GM21360 (cell line): ENCODE results near the gene SLC35A3.
"Not testable (repeated sequence)": the region's sequence is repeated elsewhere in the genome, so short reads cannot be mapped to it uniquely, and the experiment has no call there.

Experiments
- ATAC-seq: cut with Tn5 transposase; IDR thresholded peaks from one replicate; pipeline ENCODE4 v1.9.1; 2021; ENCODE audit warnings: mild to moderate bottlenecking, moderate library complexity; ENCODE audit not compliant: unreplicated experiment

The SLC35A3 gene

DNA sequence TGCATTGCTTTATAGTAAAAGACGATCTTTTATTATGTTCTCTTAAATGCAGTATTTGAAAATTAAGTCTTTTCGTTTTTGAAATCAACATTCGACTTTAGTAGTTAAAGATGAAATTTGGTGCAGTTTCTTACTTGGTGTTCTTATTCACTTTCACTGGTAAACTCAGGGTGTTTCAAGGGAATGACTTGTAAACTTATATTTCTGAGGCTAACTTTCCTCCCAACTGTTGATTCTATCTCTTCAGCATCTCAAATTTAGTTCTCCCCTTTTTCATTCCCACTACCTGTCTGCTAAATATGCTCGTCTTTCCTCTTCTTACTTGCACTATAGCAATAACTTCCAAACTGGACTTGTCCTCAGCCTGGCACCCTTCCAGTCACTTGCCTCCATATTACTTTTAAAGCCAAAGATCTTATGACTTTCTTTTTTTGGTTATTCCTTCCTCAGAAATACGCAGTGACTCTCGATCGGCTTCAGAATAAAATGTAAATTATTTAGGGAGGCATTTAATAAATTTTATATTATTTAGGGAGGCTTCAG, 988 bp downstream of the SLC35A3 start:
- ATAC-seq: no peak

DNA sequence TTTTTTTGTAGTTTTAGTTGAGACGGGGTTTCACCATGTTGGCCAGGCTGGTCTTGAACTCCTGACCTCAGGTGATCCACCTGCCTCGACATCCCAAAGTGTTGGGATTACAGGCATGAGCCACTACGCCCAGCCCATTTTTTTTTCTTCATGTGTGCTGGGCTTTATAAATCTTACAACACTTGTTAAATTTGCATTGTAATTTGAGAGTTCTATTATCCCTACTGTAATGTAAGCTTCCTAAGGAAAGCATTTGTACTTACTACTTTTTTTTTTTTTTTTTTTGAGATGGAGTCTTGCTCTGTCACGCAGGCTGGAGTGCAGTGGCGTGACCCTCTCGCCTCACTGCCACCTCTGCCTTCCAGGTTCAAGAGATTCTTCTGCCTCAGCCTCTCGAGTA, 2.3 kb downstream of the SLC35A3 start:
- not testable (repeated sequence) for ATAC-seq

DNA sequence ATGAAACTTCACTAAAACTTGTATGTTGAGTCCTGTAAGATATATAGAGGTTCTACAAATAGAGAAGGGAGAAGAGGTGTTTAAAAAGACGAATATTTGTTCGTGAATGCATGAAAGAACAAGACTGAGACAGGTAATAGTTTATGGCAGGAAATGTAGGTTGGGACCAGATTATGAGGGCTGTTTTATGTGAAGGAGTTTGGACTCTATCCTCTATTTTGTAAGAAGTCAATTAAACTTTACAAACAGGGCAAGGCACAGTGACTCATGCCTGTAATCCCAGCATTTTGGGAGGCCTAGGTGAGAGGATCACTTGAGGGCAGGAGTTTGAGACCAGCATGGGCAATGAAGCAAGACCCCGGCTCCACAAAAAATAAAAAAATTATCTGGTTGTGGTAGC, 5.7 kb downstream of the SLC35A3 start:
- no peak for ATAC-seq

DNA sequence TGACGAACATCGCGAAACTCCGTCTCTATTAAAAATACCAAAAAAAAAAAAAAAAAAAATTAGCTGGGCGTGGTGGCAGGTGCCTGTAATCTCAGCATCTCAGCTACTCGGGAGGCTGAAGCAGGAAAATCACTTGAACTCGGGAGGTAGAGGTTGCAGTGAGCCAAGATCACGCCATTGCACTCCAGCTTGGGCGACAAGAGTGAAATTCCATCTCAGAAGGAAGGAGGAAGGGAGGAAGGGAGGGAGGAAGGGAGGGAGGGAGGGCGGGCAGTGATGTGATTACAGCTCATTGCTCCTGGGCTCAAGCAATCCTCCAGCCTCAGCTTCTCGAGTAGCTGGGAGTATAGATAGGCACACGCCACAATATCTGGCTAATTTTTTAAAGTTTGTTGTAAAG, 7.5 kb downstream of the SLC35A3 start:
- not testable (repeated sequence) for ATAC-seq

DNA sequence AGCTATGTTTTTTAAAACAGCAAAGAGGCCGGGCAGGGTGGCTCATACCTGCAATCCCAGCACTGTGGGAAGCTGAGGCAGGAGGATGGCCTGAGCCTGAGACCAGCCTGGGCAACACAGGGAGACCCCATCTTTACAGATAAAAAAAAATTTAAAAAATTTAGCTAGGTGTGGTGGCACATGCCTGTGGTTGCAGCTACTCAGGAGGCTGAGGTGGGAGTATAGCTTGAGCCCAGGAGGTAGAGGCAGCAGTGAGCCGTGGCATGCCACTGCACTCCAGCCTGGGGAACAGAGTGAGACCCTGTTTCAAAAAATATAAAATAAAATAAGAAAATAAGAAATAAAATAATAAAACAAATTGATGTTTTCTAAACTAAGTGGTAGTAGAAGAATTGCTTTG, 8.4 kb downstream of the SLC35A3 start:
- ATAC-seq: no peak

DNA sequence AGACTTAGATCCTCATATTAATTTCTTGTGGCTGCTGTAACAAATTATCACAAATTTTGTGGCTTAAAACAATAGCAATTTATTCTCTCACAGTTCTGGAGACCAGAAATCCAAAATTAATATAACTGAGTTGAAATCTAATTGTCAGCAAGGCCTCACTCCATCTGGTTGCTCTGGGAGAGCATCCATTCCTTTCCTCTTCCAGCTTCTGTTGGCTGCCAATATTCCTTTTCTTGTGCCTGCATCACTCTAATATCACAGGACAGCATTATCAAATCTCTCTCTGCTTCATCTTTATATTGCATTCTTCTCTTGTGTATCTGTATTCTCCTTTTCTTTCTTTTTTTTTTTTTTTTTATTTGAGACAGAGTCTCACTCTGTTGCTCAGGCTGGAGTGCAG, 9.3 kb downstream of the SLC35A3 start:
- no peak for ATAC-seq

DNA sequence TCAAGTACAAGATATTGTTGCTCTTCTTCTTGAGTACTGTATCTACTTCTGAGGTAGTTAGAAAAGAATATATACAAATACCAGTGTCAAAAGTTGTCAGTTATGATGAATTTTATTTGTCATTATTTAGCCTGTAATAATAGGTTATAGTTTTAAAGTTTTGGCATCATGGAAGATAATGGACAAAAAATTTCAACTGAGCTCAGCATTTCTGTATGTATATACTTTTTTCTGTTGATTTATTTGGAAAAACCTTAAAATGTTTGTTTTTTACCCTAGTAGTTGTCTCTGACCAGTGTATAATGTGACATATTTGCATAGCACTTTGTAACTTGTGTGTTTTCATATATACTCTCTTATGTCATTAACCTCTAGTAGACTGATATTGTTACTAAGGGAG, 11.1 kb downstream of the SLC35A3 start:
- no peak for ATAC-seq

DNA sequence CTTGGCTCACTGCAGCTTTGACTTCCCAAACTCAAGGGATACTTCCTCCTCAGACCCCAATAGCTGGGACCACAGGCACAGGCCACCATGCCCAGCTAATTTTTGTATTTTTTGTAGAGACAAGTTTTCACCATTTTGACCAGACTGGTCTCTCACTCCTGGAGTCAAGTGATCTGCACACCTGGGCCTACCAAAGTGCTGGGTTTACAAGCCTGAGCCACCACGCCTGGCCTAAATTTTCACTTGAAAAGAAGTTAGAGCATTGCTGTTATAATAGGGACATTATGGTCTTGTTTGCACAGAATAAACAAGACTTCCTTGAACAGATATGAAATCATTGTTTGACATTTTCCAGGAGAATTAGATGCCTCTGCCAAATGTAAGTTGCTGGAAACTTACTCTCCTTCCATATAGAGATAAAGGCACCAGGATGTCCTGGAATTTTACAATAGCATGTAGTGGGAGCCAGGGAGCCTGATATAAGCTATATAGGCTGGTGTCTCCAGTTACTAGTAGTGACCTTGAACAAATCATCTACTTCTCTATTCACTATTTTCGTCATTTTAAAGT, 16.9 kb downstream of the SLC35A3 start:
- ATAC-seq: no peak

DNA sequence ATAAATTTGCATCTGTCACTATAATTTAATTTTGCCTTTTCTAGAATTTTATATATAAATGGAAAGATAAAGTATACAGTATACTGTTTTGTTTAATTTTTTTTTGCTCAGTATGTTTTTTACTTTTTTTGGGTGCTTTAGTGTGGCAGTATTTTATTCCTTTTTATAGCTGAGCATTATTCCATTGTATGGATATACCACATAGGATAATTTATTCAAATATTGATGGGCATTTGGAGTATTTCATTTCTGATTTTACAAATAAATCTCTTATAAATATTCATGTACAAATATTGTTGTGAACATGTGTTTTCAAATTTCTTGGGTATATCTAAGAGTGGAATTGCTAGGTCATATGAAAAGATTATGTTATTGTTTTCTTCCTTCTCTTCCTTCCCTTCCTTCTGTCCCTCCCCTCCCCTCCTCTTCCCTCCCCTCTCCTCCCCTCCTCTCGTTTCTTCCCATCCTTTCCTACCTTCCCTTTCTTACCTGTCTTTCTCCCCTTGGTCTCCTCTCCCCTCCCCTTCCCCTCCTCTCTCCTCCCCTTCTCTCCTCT, 18.5 kb downstream of the SLC35A3 start:
- ATAC-seq: no peak

DNA sequence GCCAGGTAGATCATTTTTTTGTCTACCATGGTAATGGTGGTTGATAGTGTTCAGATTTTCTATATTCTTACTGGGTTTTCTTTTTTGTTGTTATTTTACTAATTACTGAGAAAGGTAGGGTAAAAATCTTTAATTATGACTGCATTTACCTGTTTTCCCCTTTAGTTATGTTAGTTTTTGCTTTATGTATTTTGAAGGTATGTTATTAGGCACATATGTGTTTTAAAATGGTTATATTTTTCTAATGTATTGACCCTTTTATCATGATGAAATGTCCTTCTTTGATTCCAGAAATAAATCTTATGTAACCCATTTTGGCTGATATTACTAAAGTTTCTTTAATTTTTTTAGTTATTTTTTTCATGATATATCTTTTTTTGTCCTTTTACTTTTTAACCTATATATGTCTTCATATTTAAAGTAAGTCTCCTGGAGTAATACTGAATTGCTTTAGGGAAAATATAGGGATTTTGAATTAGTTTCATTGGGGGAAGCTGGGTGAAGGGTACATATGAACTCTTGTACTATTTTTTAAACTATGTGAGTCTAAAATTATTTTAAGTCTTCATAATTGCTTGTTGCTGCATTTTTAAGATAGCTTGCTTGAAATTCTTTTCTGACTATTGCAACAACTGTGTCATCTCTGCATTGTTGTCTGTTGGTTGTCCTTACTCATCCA, 22.4 kb downstream of the SLC35A3 start:
- no peak for ATAC-seq

DNA sequence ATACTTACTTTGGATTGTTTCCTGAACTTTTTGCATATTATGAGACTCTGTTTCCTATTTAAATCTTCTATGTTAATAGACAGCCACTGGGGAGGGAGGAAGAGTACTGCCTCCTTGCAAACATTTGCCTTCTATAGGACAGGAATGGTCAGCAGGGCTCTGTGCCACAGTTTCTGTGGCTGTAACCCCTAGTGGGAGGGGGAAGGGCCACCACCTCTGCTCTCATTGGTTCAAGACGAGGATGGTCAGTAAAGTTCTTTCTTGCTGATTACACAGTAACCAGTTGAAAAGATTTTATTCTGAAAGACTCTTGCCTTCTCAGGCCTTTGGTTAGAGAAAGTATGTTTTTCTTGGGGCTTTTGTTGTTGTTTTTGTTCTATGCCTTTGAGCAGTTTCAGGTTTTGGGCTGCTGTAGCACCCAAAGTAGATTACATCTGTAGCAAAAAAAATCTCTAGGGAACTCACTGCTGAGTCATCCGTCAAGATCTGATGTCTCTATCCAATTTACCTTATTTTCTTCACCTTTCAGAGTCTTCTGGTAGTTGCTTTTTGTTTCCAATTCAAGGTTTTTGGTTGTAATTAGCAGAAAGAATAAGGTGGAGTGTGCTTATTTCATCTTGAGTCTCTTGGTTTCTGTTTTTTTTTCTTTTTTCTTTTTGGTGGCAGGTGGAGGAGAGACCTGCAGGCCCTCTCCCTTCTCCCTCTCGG, 23.1 kb downstream of the SLC35A3 start:
- ATAC-seq: no peak

DNA sequence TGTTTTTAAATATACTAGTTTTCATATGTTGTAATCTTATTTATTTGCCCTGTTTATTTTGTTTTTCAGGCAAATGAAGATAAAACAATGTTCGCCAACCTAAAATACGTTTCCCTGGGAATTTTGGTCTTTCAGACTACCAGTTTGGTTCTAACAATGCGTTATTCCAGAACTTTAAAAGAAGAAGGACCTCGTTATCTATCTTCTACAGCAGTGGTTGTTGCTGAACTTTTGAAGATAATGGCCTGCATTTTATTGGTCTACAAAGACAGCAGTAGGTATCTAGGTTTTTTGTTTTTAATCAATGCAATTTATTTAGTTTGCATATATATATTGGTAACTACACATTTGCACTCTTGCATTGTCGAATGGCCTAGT, 23.7 kb downstream of the SLC35A3 start:
- ATAC-seq: no peak

DNA sequence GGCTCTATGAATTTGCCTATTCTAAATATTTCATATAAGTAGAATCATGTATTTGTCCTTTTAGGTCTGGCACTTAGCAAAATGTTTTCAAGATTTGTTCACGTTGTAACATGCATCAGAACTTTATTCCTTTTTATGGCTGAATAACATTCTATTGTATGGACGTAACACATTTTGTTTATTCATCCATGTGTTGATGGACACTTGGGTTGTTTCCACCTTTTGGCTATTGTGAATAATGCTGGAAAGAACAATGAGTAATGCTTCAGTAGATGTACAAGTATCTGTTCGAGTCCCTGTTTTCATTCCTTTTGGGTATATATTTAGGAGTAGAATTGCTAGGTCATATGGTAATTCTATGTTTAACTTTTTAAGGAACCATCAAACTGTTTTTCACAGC, 24.7 kb downstream of the SLC35A3 start:
- ATAC-seq: no peak

DNA sequence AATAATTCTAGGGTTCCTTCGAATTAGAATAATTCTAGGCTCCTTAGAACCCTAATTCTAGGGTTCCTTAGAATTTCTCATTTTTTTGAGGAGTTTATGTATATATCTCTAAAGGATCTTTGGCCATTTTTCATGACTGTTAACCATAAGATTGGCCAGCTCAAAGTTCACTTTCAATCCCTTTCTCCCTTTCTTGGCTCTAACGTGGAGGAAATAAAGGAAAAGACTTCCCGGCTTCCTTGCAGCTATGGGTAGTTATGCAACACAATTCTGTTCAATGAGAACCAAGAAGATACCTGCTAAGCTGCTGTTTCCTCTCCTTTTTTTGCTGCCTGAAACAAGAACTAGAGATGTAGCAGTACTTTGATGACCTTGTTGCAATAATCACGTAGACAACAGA, 27.2 kb downstream of the SLC35A3 start:
- no peak for ATAC-seq

DNA sequence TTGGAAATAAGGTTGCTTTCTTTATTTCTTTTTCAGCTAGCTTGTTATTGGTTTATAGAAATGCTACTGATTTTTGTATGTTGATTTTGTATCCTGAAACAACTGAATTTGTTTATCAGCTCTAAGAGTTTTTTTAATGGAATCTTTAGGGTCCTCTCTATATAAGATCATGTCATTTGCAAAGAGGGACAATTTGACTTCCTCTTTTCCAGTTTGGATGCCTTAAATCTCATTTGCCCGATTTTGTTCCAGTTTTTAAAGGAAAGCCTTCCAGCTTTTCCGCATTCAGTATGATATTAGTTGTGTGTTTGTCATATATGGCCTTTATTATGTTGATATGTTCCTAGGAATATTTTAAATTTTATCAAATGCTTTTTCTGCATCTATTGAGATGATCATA, 31.7 kb downstream of the SLC35A3 start:
- no peak for ATAC-seq

DNA sequence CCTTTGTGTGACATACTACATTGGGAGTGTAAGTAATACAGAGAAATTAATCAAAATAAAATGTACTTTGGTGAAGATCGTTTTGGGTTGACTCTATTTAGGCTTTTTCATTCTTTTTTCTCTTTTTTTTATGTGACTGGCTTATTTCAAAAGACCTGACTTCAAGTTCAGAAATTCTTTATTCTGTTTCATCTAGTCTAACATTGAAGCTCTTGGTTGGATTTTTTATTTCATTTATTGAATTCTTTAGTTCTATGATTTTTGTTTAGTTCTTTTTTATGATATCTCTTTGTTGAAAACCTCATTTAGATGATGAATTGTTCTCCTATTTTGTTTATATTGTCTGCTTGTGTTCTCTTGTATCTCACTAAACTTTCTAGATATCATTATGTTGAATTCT, 35.6 kb downstream of the SLC35A3 start:
- no peak for ATAC-seq

DNA sequence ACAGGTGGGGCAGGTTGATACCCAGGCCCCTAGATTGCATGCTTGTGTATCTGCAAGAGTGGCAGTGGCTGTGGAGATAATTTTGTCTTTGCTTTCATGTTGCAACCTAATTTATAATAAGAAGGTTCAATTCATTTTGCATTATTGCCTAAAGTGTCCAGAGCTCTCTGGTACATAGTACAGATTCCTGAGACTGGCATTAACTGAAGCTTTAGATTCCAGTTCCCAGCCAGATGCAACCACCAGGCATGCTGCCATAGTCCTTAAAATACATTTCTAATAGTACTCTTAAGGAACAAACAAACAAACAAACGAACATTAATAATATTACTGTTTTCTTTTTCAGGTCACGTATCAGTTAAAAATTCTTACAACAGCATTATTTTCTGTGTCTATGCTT, 36.9 kb downstream of the SLC35A3 start:
- ATAC-seq: no peak

DNA sequence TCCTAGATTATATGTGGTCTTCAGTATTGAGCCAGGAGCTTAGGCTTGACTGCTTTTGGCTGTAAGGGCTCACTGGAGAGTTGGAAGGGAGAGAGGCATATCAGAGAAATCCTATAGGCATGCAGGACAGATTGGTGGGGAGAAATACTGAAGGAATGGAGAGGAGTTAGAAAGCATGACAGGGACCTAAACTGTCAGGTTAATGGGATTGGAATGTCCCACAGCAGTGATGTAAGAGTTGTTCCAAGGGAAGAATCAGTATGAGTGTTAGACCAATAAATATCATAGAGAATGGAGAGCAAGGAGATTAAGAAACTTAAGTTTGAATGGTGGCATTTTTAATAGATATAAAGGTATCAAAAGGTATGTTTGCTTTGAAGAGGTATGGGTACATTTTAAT, 39.7 kb downstream of the SLC35A3 start:
- ATAC-seq: no peak

DNA sequence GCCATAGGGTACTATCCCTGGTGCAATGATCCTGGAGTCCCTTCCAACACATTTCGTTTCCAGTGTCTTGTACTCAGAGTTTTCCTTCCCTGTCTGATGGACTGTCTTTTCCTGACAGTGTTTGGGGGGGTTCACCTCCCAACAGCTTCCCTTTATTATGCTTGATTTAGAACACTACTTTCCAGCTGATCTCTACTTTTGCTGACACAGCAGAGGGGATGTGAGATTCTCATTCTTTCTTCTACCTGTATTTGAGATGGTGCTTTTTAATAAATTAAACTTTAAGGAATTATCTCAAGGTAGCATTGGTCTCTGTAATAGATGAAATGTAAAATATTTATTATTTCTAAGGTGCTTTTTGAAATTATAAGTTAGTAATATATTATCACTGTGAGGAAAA, 41.0 kb downstream of the SLC35A3 start:
- ATAC-seq: no peak

DNA sequence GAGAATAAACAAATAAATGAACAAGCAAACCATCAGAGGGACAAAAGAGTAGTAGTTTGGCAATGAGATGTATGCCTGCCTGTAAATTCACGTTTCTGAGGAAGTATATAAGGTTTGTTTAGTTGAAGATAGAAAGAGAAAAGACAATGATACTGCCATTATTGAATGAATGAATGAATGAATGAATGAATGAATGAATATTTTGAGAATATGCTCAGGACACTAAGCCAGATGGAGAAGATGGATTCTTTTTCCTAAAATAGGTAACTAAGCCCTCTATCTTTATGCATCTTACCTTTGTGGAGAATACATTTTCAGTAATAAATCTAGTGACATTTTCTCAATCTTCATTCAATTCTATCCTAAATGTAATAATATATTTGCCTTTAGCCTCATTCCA, 49.4 kb downstream of the SLC35A3 start:
- ATAC-seq: no peak

DNA sequence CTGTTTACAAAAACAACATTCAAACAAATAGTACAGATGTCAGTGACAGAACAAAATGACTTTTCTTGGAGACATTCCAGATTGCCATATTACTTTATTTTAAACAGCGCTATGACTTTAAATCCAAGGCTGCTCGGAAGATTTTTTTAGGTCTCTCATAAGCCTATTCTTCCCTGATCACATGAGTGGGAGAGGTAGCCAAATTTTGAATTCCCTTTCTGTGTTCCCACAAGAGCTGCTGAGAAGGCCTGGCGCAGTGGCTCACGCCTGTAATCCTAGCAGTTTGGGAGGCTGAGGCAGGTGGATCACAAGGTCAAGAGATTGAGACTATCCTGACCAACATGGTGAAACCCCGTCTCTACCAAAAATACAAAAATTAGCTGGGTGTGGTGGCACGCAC, 53.7 kb downstream of the SLC35A3 start:
- ATAC-seq: no peak

DNA sequence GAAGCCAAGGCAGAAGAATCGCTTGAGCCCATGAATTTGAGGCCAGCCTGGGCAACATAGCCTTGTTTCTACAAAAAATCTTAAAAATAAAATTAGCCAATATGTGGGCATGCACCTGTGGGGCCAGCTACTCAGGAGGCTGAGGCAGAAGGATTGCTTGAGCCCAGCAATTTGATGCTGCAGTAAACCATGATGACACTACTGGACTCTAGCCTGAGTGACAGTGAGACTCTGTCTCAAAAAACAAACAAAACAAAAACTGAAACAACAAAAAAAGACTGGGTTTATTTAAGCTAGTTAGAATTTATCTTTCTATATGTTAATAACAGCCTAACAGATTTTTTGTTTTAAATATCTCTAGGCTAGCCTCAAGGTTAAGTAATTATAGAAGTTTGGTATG, 57.4 kb downstream of the SLC35A3 start:
- no peak for ATAC-seq
